Measurements from ENCODE around the gene PACS1. TPM values are rescaled to one million over a fixed set of nuclear protein-coding genes. Genes with fewer than 3 reads are reported as not detected.

The PACS1 gene
- total RNA-seq, 3 donors from 2014 or later = 37.9 to 40.6 (median 38.6) TPM

- no peaks in the 10 kb centered on the region for H3K27me3 ChIP-seq
- H3K27ac ChIP-seq = no peak overlapping the region
- intact Hi-C loops (cut with DNase I; ENCODE audit: low total_unique reads) = no loop called here
- H3K9me3 ChIP-seq = no peaks in the 10 kb centered on the region
- TF ChIP-seq POLR2A (IDR thresholded peaks at IDR 0.05) (no peak), CTCF (IDR thresholded peaks at IDR 0.05) (no peak), POLR2AphosphoS5 (IDR thresholded peaks at IDR 0.05) (no peak)
- no peak overlapping the region for H3K4me3 ChIP-seq
- H3K36me3 ChIP-seq = no peaks in the 10 kb centered on the region
- no peaks in the 10 kb centered on the region for H3K4me1 ChIP-seq
- no peak for DNase-seq (ENCODE audit: low spot score in 2 of 2)
These were observed 102.1 kb downstream of the PACS1 start for GRCh38 chr11:66172146-66172545.

GRCh38 chr11:66176650-66177049, 106.6 kb downstream of the PACS1 start:
- no peak for DNase-seq (ENCODE audit: low spot score in 2 of 2)
- no peaks in the 10 kb centered on the region for H3K27me3 ChIP-seq
- TF ChIP-seq CTCF (IDR thresholded peaks at IDR 0.05) (no peak), POLR2AphosphoS5 (IDR thresholded peaks at IDR 0.05) (no peak), POLR2A (IDR thresholded peaks at IDR 0.05) (no peak)
- no peaks in the 10 kb centered on the region for H3K4me1 ChIP-seq
- intact Hi-C loops (cut with DNase I; ENCODE audit: low total_unique reads) = no loop called here
- no peak overlapping the region for H3K27ac ChIP-seq
- no peak overlapping the region for H3K4me3 ChIP-seq
- H3K9me3 ChIP-seq = no peaks in the 10 kb centered on the region
- no peaks in the 10 kb centered on the region for H3K36me3 ChIP-seq

GRCh38 chr11:66178183-66178582, 108.1 kb downstream of the PACS1 start:
- no peak for DNase-seq (ENCODE audit: low spot score in 2 of 2)
- H3K9me3 ChIP-seq = no peaks in the 10 kb centered on the region
- no peaks in the 10 kb centered on the region for H3K4me1 ChIP-seq
- intact Hi-C loops (cut with DNase I; ENCODE audit: low total_unique reads) = no loop called here
- H3K4me3 ChIP-seq = no peak overlapping the region
- no peaks in the 10 kb centered on the region for H3K27me3 ChIP-seq
- TF ChIP-seq CTCF (IDR thresholded peaks at IDR 0.05) = no peak
- TF ChIP-seq POLR2A (IDR thresholded peaks at IDR 0.05) = no peak
- TF ChIP-seq POLR2AphosphoS5 (IDR thresholded peaks at IDR 0.05) = no peak
- H3K27ac ChIP-seq = no peak overlapping the region
- H3K36me3 ChIP-seq = no peaks in the 10 kb centered on the region

GRCh38 chr11:66178871-66179270, 108.8 kb downstream of the PACS1 start:
- Histone ChIP-seq H3K36me3 (no peaks in the 10 kb centered on the region), H3K9me3 (no peaks in the 10 kb centered on the region), H3K27ac (no peak overlapping the region), H3K4me1 (no peaks in the 10 kb centered on the region), H3K4me3 (no peak overlapping the region), H3K27me3 (no peaks in the 10 kb centered on the region)
- DNase-seq (ENCODE audit: low spot score in 2 of 2) = no peak
- TF ChIP-seq CTCF (IDR thresholded peaks at IDR 0.05) = no peak
- no peak for TF ChIP-seq POLR2A (IDR thresholded peaks at IDR 0.05)
- TF ChIP-seq POLR2AphosphoS5 (IDR thresholded peaks at IDR 0.05) = no peak
- intact Hi-C loops (cut with DNase I; ENCODE audit: low total_unique reads) = no loop called here

GRCh38 chr11:66181632-66182315, 111.7 kb downstream of the PACS1 start:
- TF ChIP-seq POLR2A (IDR thresholded peaks at IDR 0.05) = no peak
- no peak for TF ChIP-seq CTCF (IDR thresholded peaks at IDR 0.05)
- no peak for TF ChIP-seq POLR2AphosphoS5 (IDR thresholded peaks at IDR 0.05)
- H3K9me3 ChIP-seq = no peaks in the 10 kb centered on the region
- no peaks in the 10 kb centered on the region for H3K4me1 ChIP-seq

More at GRCh38 chr11:66181632-66182315, 111.7 kb downstream of the PACS1 start:
- DNase-seq (ENCODE audit: low spot score in 2 of 2) = no peak
- H3K27ac ChIP-seq = no peak overlapping the region
- no peak overlapping the region for H3K4me3 ChIP-seq
- no peaks in the 10 kb centered on the region for H3K27me3 ChIP-seq
- H3K36me3 ChIP-seq = no peaks in the 10 kb centered on the region
- intact Hi-C loops (cut with DNase I; ENCODE audit: low total_unique reads) = no loop called here

Measured in breast epithelium (tissue), 4 donors.